ENCODE measurements around the gene OR4D1.

The OR4D1 gene

DNA sequence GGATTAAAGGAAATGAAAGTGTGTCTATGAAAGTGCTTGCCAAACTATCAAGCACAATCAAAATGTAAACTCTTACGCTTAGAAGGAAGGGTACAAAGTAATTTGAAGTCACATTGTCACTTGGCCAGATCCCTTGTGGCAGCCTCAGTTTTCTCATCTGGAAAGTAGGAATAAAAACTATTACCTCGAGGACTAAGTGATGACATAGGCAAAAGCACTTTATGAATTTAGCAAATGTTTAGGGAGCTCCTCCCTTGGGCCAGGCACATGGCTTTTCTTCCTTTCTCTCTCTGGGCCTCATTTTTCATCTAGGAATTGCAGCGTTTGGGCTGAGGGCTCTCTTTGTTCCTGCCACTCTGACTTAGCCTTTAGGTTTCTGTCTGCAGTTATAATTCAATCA, 36.5 kb upstream of the OR4D1 start:
- Histone ChIP-seq H3K4me3 (ENCODE audit: control insufficient read depth in 1 of 7, extremely low read depth in 1 of 7, insufficient read depth in 4 of 7, low read depth in 2 of 7, low read length in 6 of 7) (no peak overlapping the region), H3K27me3 (replicated peaks in 2 of 5; ENCODE audit: control insufficient read depth in 4 of 5, insufficient read depth in 5 of 5, low read length in 4 of 5) (peaks cover 0 to 21% (median 0%) of the 10 kb centered on the region in 5 experiments), H3K36me3 (ENCODE audit: control insufficient read depth in 4 of 4, insufficient read depth in 4 of 4, low read length in 3 of 4) (no peaks in the 10 kb centered on the region), H3K27ac (ENCODE audit: insufficient read depth in 1 of 2, low read depth in 1 of 2, low read length in 2 of 2, poor library complexity in 1 of 2, severe bottlenecking in 2 of 2) (no peak overlapping the region), H3K4me1 (ENCODE audit: control extremely low read depth in 1 of 4, control insufficient read depth in 4 of 4, insufficient read depth in 4 of 4, low read length in 3 of 4) (no peaks in the 10 kb centered on the region), H3K9me3 (ENCODE audit: control extremely low read depth in 1 of 5, control insufficient read depth in 4 of 5, insufficient read depth in 2 of 5, low read depth in 1 of 5, low read length in 4 of 5) (no peaks in the 10 kb centered on the region)
- DNase-seq: no peak
- ChIA-PET CTCF (interaction anchor here (0.8 to 3.2 kb wide), 7 partner anchors 10 to 254 kb away, joined by 3 to 24 read pairs (median 4); no protein-coding TSS in a partner anchor), POLR2A (no interaction called here)
- WGBS (ENCODE audit: insufficient coverage): 100% methylated on average over 1 of the region's 3 CpGs

DNA sequence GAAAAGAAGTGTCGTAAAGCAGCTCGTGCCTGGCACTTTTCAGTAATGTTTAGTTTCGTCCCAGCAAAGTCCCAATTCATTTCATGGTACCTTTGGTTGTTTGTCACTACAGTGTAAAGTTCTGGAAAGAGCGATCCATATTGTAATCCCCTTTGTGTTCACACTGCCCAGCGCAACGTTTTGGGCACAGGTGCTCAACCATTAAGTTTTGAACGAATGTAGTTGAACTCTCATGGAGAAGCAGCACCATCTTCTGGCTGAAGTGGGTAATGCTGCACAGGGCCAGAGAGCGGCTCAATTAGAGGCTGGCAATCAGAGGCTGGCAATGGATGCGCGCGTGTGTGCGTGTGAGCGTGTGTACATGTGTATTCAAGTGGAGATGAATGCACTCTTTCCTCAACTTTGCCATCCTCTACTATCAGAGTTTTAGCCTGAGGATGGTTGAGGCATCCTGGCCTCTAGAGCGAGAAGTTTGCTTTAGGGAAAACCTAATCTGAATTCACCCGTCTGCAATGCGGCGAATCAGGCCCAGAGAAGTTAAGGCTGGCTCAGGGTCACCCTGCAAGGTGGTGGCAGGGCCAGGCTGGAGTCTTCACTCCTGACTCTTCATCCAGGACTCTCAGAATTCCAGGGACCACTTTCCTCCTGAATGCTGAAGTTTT, 35.1 kb upstream of the OR4D1 start:
- peak; percentile 75 to 87 (median 81) for DNase-seq
- ChIA-PET CTCF (interaction anchor here (1.0 to 3.2 kb wide), 11 partner anchors 9 to 255 kb away, joined by 3 to 24 read pairs (median 5); partner anchors contain the start of gene SRSF1), POLR2A (no interaction called here)
- WGBS (ENCODE audit: insufficient coverage): 53% methylated on average over 11 of the region's 17 CpGs
- Histone ChIP-seq H3K36me3 (ENCODE audit: control insufficient read depth in 4 of 4, insufficient read depth in 4 of 4, low read length in 3 of 4) (no peaks in the 10 kb centered on the region), H3K4me1 (ENCODE audit: control extremely low read depth in 1 of 4, control insufficient read depth in 4 of 4, insufficient read depth in 4 of 4, low read length in 3 of 4) (no peaks in the 10 kb centered on the region), H3K4me3 (ENCODE audit: control insufficient read depth in 1 of 7, extremely low read depth in 1 of 7, insufficient read depth in 4 of 7, low read depth in 2 of 7, low read length in 6 of 7) (no peak overlapping the region), H3K9me3 (ENCODE audit: control extremely low read depth in 1 of 5, control insufficient read depth in 4 of 5, insufficient read depth in 2 of 5, low read depth in 1 of 5, low read length in 4 of 5) (no peaks in the 10 kb centered on the region), H3K27ac (ENCODE audit: insufficient read depth in 1 of 2, low read depth in 1 of 2, low read length in 2 of 2, poor library complexity in 1 of 2, severe bottlenecking in 2 of 2) (no peak overlapping the region), H3K27me3 (replicated peaks in 2 of 5; ENCODE audit: control insufficient read depth in 4 of 5, insufficient read depth in 5 of 5, low read length in 4 of 5) (peaks cover 0 to 21% (median 0%) of the 10 kb centered on the region in 5 experiments)

DNA sequence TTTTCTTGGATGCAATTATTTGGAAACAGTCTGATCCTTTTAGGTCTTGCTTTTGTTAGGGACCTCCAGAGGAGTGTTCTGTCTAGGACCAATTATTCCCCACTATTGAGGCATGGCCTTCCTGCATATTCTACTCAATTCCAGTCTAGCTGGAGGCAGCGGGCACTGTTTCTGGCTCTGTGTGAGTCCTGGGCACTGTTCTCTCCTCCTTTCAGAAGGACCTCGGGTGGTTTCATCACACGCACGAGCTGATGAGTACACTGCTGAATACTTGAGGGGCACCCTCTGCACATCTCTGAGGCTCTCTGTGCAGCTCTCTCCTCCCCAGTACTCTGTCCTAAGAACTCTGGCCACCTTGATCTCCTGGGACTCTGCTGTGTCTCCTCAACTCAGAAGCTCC, 34.2 kb upstream of the OR4D1 start:
- DNase-seq: no peak
- no peaks in the 10 kb centered on the region for H3K36me3 ChIP-seq (ENCODE audit: control insufficient read depth in 4 of 4, insufficient read depth in 4 of 4, low read length in 3 of 4)
- POLR2A ChIA-PET: no interaction called here
- H3K9me3 ChIP-seq (ENCODE audit: control extremely low read depth in 1 of 5, control insufficient read depth in 4 of 5, insufficient read depth in 2 of 5, low read depth in 1 of 5, low read length in 4 of 5): no peaks in the 10 kb centered on the region
- 89% methylated on average over 4 of the region's 4 CpGs for WGBS (ENCODE audit: insufficient coverage)
- no peak overlapping the region for H3K27ac ChIP-seq (ENCODE audit: insufficient read depth in 1 of 2, low read depth in 1 of 2, low read length in 2 of 2, poor library complexity in 1 of 2, severe bottlenecking in 2 of 2)
- CTCF ChIA-PET: interaction anchor here (1.2 to 3.2 kb wide), 11 partner anchors 9 to 389 kb away, joined by 3 to 24 read pairs (median 5); partner anchors contain the start of gene SRSF1
- no peaks in the 10 kb centered on the region for H3K4me1 ChIP-seq (ENCODE audit: control extremely low read depth in 1 of 4, control insufficient read depth in 4 of 4, insufficient read depth in 4 of 4, low read length in 3 of 4)
- no peak overlapping the region for H3K4me3 ChIP-seq (ENCODE audit: control insufficient read depth in 1 of 7, extremely low read depth in 1 of 7, insufficient read depth in 4 of 7, low read depth in 2 of 7, low read length in 6 of 7)
- H3K27me3 ChIP-seq (replicated peaks in 2 of 5; ENCODE audit: control insufficient read depth in 4 of 5, insufficient read depth in 5 of 5, low read length in 4 of 5): peaks cover 0 to 21% (median 2%) of the 10 kb centered on the region in 5 experiments

DNA sequence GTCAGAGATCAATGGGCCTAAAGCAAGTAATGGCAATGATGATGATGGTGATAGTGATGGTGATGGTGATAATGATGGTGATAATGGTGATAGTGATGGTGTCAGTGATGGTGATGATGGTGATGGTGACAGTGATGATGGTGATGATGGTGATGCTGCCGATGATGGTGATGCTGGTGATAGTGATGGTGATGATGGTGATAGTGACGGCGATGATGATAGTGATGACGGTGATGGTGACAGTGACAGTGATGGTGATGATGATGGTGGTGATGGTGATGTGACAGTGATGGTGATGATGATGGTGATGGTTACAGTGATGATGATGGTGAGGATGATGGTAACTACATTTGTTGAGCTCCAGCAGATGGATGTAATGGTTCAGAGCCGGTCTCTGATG, 30.8 kb upstream of the OR4D1 start:
- Histone ChIP-seq H3K36me3 (ENCODE audit: control insufficient read depth in 4 of 4, insufficient read depth in 4 of 4, low read length in 3 of 4) (no peaks in the 10 kb centered on the region), H3K4me3 (ENCODE audit: control insufficient read depth in 1 of 7, extremely low read depth in 1 of 7, insufficient read depth in 4 of 7, low read depth in 2 of 7, low read length in 6 of 7) (no peak overlapping the region), H3K9me3 (ENCODE audit: control extremely low read depth in 1 of 5, control insufficient read depth in 4 of 5, insufficient read depth in 2 of 5, low read depth in 1 of 5, low read length in 4 of 5) (no peaks in the 10 kb centered on the region), H3K27me3 (replicated peaks in 2 of 5; ENCODE audit: control insufficient read depth in 4 of 5, insufficient read depth in 5 of 5, low read length in 4 of 5) (peaks cover 0 to 21% (median 2%) of the 10 kb centered on the region in 5 experiments), H3K4me1 (ENCODE audit: control extremely low read depth in 1 of 4, control insufficient read depth in 4 of 4, insufficient read depth in 4 of 4, low read length in 3 of 4) (no peaks in the 10 kb centered on the region), H3K27ac (ENCODE audit: insufficient read depth in 1 of 2, low read depth in 1 of 2, low read length in 2 of 2, poor library complexity in 1 of 2, severe bottlenecking in 2 of 2) (no peak overlapping the region)
- WGBS (ENCODE audit: insufficient coverage): 95% methylated on average over 5 of the region's 5 CpGs
- POLR2A ChIA-PET: no interaction called here
- no peak for DNase-seq
- CTCF ChIA-PET: interaction anchor here (1.0 to 1.8 kb wide), 5 partner anchors 9 to 258 kb away, joined by 3 to 6 read pairs (median 4); no protein-coding TSS in a partner anchor

DNA sequence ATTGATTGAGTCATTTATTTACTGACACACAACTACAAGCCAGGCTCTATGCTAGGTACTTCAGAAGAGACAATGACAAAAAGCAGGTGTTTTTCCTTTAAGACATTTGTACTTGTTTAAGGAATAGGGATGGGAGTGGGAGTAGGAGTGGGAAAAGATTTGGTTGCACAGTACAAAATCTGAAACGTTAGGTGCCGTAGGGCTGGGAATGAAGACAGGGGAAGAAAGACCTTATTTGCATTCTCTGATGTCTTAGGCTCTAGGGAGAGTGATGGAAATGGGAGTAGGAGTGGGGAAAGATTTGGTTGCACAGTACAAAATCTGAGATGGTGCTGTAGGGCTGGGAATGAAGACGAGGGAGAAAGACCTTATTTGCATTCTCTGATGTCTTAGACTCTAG, 28.7 kb upstream of the OR4D1 start:
- POLR2A ChIA-PET: no interaction called here
- CTCF ChIA-PET: interaction anchor here (1.6 kb wide), 1 partner anchor 54 kb away, joined by 6 read pairs; no protein-coding TSS in a partner anchor
- H3K4me3 ChIP-seq (ENCODE audit: control insufficient read depth in 1 of 7, extremely low read depth in 1 of 7, insufficient read depth in 4 of 7, low read depth in 2 of 7, low read length in 6 of 7): no peak overlapping the region
- no peak for DNase-seq
- H3K36me3 ChIP-seq (ENCODE audit: control insufficient read depth in 4 of 4, insufficient read depth in 4 of 4, low read length in 3 of 4): no peaks in the 10 kb centered on the region
- whole genome bisulfite sequencing (ENCODE audit: insufficient coverage): 83% methylated on average over 3 of the region's 3 CpGs
- H3K9me3 ChIP-seq (ENCODE audit: control extremely low read depth in 1 of 5, control insufficient read depth in 4 of 5, insufficient read depth in 2 of 5, low read depth in 1 of 5, low read length in 4 of 5): no peaks in the 10 kb centered on the region
- no peak overlapping the region for H3K27ac ChIP-seq (ENCODE audit: insufficient read depth in 1 of 2, low read depth in 1 of 2, low read length in 2 of 2, poor library complexity in 1 of 2, severe bottlenecking in 2 of 2)
- H3K27me3 ChIP-seq (replicated peaks in 2 of 5; ENCODE audit: control insufficient read depth in 4 of 5, insufficient read depth in 5 of 5, low read length in 4 of 5): peaks cover 0 to 17% (median 1%) of the 10 kb centered on the region in 5 experiments
- H3K4me1 ChIP-seq (ENCODE audit: control extremely low read depth in 1 of 4, control insufficient read depth in 4 of 4, insufficient read depth in 4 of 4, low read length in 3 of 4): no peaks in the 10 kb centered on the region

DNA sequence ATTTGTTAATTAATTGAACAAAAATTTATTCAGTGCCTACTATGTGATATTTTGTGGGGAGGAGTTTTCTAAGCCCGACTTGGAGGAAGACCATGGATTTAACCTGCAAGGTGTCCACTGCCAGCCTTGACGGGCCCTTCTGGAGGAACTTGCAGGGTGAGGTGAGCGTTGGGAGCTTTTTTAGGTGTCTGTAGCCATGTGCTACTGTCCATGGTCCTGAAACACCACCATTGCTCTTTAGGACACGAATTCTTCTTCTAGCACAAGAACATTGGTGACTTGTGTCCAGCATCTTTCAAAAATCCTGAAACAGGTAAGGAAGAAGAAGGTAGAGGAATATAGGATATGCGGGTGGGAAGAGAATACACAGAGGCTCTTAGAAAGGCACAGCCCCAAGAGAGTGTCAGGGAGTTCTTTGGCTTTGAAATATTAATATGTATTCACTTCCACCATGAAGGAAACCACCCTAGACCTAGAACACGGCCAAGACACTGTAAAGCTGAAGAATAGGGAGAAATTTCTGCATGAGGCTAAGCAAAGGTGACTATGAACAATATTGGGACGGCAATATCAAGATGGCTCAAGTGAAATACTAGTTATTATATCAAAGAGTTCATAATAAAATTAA, 27.9 kb upstream of the OR4D1 start:
- Histone ChIP-seq H3K4me3 (ENCODE audit: control insufficient read depth in 1 of 7, extremely low read depth in 1 of 7, insufficient read depth in 4 of 7, low read depth in 2 of 7, low read length in 6 of 7) (no peak overlapping the region), H3K9me3 (ENCODE audit: control extremely low read depth in 1 of 5, control insufficient read depth in 4 of 5, insufficient read depth in 2 of 5, low read depth in 1 of 5, low read length in 4 of 5) (no peaks in the 10 kb centered on the region), H3K27me3 (replicated peaks in 2 of 5; ENCODE audit: control insufficient read depth in 4 of 5, insufficient read depth in 5 of 5, low read length in 4 of 5) (peaks cover 0 to 11% (median 0%) of the 10 kb centered on the region in 5 experiments), H3K36me3 (ENCODE audit: control insufficient read depth in 4 of 4, insufficient read depth in 4 of 4, low read length in 3 of 4) (no peaks in the 10 kb centered on the region), H3K4me1 (ENCODE audit: control extremely low read depth in 1 of 4, control insufficient read depth in 4 of 4, insufficient read depth in 4 of 4, low read length in 3 of 4) (no peaks in the 10 kb centered on the region), H3K27ac (ENCODE audit: insufficient read depth in 1 of 2, low read depth in 1 of 2, low read length in 2 of 2, poor library complexity in 1 of 2, severe bottlenecking in 2 of 2) (no peak overlapping the region)
- 0% methylated on average over 3 of the region's 7 CpGs for WGBS (ENCODE audit: insufficient coverage)
- peak; percentile 61 to 89 (median 85) for DNase-seq
- CTCF ChIA-PET: interaction anchor here (1.6 to 2.8 kb wide), 2 partner anchors 50 to 53 kb away, joined by 6 to 15 read pairs; no protein-coding TSS in a partner anchor
- POLR2A ChIA-PET: no interaction called here

DNA sequence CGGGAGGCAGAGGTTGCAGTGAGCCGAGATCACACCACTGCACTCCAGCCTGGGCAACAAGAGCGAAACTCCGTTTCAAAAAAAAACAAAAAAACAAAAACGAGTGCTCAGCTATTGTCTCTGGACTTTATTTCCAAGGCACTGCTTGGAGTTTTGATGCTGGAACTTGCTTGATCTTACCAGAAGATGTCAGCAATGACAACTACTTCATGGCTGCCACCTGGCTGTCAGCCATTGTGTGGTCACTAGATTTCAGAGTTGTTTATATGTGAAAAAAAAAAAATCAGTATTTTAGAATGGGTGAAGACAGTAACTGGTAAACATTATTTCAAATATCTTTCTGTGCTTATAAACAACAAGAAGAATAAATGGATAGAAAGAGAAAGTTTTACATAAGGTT, 26.3 kb upstream of the OR4D1 start:
- Histone ChIP-seq H3K27me3 (replicated peaks in 2 of 5; ENCODE audit: control insufficient read depth in 4 of 5, insufficient read depth in 5 of 5, low read length in 4 of 5) (peaks cover 0 to 3% (median 2%) of the 10 kb centered on the region in 5 experiments), H3K27ac (ENCODE audit: insufficient read depth in 1 of 2, low read depth in 1 of 2, low read length in 2 of 2, poor library complexity in 1 of 2, severe bottlenecking in 2 of 2) (no peak overlapping the region), H3K9me3 (ENCODE audit: control extremely low read depth in 1 of 5, control insufficient read depth in 4 of 5, insufficient read depth in 2 of 5, low read depth in 1 of 5, low read length in 4 of 5) (no peaks in the 10 kb centered on the region), H3K4me1 (ENCODE audit: control extremely low read depth in 1 of 4, control insufficient read depth in 4 of 4, insufficient read depth in 4 of 4, low read length in 3 of 4) (no peaks in the 10 kb centered on the region), H3K4me3 (ENCODE audit: control insufficient read depth in 1 of 7, extremely low read depth in 1 of 7, insufficient read depth in 4 of 7, low read depth in 2 of 7, low read length in 6 of 7) (no peak overlapping the region), H3K36me3 (ENCODE audit: control insufficient read depth in 4 of 4, insufficient read depth in 4 of 4, low read length in 3 of 4) (no peaks in the 10 kb centered on the region)
- 0% methylated on average over 1 of the region's 5 CpGs for WGBS (ENCODE audit: insufficient coverage)
- CTCF ChIA-PET: interaction anchor here (0.6 to 2.8 kb wide), 19 partner anchors 10 to 259 kb away, joined by 3 to 15 read pairs (median 4); partner anchors contain the start of genes MKS1 and OR4D2
- POLR2A ChIA-PET: interaction anchor here (0.6 kb wide), 1 partner anchor 1042 kb away, joined by 5 read pairs; no protein-coding TSS in a partner anchor
- peak; percentile 76 to 85 (median 84) for DNase-seq
